Uterus (tissue), 2 donors: ENCODE measurements around the gene IGSF3.
"Not testable (repeated sequence)": the region's sequence is repeated elsewhere in the genome, so short reads cannot be mapped to it uniquely, and the experiment has no call there.

ENCODE experiments used
- CTCF ChIP-seq, 4 experiments: fragments of 200-600 bp in 2 of 4; fragments of 450-650 bp in 2 of 4; sonication (generic) in 2 of 4; IDR thresholded peaks; one replicate each; pipeline ENCODE4 v1.5.1; 2016 to 2019; ENCODE audit warnings: antibody characterized with exemption in 4 of 4, mild to moderate bottlenecking in 2 of 4, moderate library complexity in 1 of 4
- POLR2A ChIP-seq, 2 donors: fragments of 450-650 bp; IDR thresholded peaks; one replicate each; pipeline ENCODE4 v1.6.1; 2016; ENCODE audit warnings: antibody characterized with exemption in 2 of 2, mild to moderate bottlenecking in 1 of 2, moderate library complexity in 1 of 2

DNA sequence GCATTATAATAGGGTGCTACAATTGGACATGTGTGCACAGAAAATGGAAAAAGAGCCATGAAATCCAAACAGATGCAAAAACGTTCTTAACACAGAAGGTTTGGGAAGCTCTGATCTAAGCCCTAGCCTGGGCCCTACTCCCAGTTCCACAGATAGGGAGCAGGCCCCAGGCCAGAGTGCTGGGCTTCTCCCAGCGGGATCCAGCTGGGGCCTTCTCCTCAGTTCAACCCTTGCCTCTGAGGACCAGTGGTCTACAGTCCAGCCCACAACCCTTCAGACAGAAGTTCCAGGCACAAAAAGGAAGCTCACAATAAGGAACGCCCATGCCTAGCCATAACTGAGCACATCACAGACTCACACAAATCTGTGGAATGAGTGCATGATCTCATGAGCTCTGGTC, 16.8 kb downstream of the IGSF3 start:
- TF ChIP-seq CTCF, POLR2A (IDR thresholded peaks at IDR 0.05): not testable (repeated sequence)
